ENCODE results near the gene HPDL.
"Not testable (repeated sequence)": the region's sequence is repeated elsewhere in the genome, so short reads cannot be mapped to it uniquely, and the experiment has no call there.

HPDL gene

DNA sequence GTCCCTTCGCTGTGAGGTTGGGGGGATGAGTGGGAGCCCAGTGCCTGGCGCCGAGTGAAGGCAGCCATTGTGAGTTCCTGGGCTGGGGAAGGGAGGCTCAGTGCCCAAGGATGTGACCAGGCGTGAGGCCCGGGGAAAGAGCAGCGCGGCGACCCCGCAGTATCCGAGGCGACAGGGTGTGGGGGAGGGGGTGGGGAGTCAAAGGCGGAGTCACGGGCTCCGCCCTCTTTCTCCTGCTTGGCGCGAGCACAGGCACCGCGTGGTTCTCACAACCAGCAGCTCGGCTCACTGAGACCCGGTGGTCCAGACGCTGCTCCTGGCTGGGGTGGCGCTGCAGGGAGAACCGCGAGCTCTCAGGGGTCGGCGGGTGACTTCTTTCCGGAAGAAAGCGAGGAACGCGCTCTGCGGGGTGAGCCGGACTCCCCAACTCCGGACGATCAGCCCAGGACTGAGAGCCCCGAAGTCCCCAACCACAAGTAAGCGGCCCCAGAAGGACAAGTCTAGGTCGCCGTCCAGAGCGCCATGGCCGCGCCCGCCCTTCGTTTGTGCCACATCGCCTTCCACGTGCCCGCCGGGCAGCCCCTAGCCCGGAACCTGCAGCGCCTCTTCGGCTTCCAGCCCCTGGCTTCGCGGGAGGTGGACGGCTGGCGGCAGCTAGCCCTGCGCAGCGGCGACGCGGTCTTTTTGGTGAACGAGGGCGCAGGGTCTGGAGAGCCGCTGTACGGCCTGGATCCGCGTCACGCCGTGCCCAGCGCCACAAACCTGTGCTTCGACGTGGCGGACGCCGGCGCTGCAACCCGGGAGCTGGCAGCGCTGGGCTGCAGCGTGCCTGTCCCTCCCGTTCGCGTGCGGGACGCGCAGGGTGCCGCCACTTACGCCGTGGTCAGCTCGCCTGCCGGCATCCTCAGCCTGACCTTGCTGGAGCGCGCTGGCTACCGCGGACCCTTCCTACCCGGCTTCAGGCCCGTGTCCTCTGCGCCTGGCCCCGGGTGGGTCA lies at the start of gene HPDL:
Gene HPDL, plus strand, starts transcription at position 269 of the 997 bp plus-strand sequence. Its CDS starts 254 bp downstream, at position 523.
- peak; percentile 33 for DNase-seq

- no peak for DNase-seq
Measured at GRCh38 chr1:45282351-45282750, 44.3 kb upstream of the HPDL start.

DNA sequence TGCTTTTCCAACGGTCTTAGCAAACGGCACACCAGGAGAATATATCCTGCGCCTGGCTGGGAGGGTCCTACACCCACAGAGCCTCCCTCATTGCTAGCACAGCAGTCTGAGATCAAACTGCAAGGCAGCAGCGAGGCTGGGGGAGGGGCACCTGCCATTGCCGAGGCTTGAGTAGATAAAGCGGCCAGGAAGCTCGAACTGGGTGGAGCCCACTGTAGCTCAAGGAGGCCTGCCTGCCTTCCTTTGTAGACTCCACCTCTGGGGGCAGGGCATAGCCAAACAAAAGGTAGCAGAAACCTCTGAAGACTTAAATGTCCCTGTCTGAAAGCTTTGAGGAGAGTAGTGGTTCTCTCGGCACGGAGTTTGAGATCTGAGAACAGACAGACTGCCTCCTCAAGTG lies 41.8 kb upstream of the HPDL start:
- not testable (repeated sequence) for DNase-seq

- not testable (repeated sequence) for DNase-seq
Measured at GRCh38 chr1:45286521-45286920, 40.2 kb upstream of the HPDL start.

DNA sequence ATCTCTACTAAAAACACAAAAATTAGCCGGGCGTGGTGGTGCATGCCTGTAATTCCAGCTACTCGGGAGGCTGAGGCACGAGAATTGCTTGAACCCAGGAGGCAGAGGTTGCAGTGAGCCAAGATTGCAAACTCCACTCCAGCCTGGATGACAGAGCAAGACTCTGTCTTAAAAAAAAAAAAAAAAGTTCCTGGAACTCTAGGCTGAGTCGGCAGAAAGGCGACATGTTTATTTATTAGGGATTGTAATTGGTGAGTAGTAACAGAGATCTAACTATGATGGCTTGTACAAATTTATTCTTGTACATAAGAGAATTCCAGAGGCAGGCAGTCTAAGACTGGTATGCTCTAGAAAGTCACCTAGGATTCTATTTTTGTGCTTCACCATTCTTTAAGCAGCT lies 35.7 kb upstream of the HPDL start:
- not testable (repeated sequence) for DNase-seq

- no peak for DNase-seq
Measured at GRCh38 chr1:45291716-45292115, 35.0 kb upstream of the HPDL start.

DNA sequence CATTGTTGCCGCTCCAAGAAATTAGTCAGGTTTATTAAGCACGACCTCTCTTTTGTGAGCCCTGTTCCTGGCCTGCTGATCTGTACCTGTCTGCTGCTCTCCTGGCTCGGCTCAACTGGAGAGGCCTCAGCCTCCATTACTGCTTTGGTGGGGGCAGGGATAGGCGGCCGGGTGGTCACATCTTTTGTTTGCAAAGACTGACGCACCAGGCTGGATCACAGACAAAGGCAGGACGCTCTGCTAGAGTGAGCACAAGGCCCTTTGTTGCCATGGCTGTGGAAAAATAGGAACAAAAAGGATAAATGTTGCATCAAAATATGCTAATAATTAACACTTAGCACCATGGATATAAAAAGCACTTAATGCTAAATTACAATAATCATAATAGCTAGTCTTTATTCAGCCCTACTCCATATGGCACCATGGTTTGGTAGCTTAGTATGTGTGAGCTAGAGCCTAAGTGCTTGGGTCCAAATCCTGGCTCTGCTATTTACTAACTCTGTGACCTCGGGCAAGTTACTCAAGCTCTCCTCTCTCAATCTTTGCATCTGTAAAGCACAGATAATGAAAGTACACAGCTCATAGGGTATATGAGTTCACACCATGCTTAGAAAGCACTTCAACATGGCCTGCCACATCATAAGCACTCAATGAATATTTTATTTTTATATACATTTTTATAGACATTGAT lies 28.9 kb upstream of the HPDL start:
- no peak for DNase-seq

GRCh38 chr1:45299296-45299695 lies 27.4 kb upstream of the HPDL start:
- no peak for DNase-seq

GRCh38 chr1:45299981-45300668 lies 26.6 kb upstream of the HPDL start:
- peak; percentile 73 for DNase-seq

GRCh38 chr1:45300669-45300997 lies 26.1 kb upstream of the HPDL start:
- DNase-seq, result no peak

GRCh38 chr1:45302505-45303150 lies 24.1 kb upstream of the HPDL start:
- no peak for DNase-seq

DNA sequence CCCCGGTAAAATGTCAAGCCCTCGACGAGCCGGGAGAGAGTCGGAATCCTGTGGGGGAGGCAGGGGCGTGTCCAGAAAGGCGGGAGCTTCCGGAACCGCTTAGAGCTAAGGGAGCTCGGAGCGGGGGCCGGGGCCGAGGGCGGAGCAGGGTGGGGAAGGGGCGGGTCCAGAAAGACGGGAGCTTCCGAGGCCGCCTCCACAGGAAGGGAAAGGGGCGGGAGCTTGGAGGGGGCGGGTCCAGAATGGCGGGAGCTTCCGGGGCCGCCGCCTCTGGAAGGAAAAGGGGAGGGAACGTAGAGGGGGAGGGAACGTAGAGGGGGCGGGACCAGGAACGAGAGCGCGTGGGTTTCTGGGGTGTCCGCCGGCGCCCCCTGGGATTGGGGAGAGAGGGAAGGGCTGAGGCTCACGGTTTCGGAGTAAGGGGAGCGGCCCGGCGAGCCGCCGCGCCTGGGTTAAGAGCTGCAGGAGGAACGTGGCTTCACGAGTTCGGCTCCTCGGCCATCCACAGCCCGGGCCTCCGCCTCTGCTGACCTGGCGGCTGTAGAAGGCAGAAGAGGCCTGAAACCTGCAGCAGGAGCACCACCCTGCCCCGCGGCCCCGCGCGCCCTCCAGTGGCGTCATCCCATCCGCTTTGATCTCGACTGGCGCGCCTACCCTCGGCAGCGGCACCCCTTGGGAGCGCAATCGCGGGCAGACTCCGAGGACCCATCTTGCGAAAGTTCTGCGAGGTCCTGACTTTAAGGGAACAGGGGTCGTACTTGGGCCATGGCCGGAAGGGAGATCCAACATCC lies 23.0 kb upstream of the HPDL start:
- DNase-seq, result peak; percentile 98

GRCh38 chr1:45304311-45305081 lies 22.2 kb upstream of the HPDL start:
- DNase-seq, result no peak

DNA sequence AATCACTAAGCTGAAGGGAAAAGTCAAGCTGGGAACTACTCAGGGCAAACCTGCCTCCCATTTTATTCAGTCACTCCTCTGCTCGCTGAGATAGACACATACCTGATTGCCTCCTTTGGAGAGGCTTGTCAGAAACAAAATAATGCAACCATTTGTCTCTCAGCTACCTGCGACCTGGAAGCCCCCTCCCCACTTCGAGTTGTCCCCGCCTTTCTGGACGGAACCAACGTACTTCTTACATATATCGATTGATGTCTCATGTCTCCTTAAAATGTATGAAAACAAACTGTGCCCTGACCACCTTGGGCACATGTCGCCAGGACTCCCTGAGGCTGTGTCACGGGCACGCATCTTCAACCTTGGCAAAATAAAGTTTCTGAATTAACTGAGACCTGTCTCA lies 21.5 kb upstream of the HPDL start:
- DNase-seq, result no peak

GRCh38 chr1:45306319-45306718 lies 20.4 kb upstream of the HPDL start:
- DNase-seq, result no peak

DNA sequence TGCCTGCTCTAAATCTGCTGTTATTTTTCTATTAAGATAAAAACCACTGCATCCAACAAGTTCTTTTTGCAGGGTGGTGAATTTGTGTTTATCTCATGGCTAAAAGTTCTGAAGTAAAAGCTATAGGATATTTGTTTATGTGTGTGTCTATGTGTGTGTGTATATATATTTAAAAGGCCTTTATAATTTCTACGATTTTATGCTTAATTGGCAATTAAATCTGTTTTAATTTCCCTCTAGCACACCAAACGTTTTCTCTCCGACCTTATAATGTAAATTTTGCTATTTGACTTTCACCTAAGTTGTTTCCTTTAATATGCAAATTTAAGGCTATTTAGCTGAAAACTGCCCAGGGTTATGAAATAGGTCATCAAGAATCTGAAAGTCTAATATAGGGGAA lies 19.8 kb upstream of the HPDL start:
- no peak for DNase-seq

DNA sequence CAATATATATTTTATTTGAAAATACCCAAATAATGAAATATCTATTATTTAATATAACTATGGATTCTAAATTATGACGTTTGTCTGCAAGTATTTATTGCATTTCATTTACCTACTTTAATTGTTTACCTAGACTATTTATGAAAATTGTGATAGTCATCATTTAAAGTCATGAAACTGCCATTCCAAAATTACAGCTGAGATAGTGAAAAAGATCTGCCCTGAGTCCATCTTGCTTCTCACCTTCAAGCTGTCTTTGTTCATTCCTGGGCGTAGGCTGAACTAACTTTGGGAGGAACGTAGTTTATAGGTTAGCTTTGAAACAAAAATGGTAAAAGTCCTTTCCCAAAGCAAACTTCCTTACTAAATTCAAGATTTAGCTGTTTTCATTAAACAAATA lies 12.4 kb upstream of the HPDL start:
- DNase-seq, result no peak

- DNase-seq, result no peak
Measured at GRCh38 chr1:45317166-45317565, 9.5 kb upstream of the HPDL start.

- DNase-seq, result no peak
Measured at GRCh38 chr1:45319761-45320160, 6.9 kb upstream of the HPDL start.

GRCh38 chr1:45321444-45321843 lies 5.3 kb upstream of the HPDL start:
- no peak for DNase-seq

GRCh38 chr1:45322486-45323040 lies 4.1 kb upstream of the HPDL start:
- no peak for DNase-seq

Measured in CD4-positive, alpha-beta T cell treated with Interleukin-4 for 4 hours (primary cell).